ENCODE measurements around the gene CFAP97D2. TPM values are rescaled to one million over a fixed set of nuclear protein-coding genes. Genes with fewer than 3 reads are reported as not detected.

Gene CFAP97D2
- total RNA-seq, 1 donor from 2014 or later: not detected

DNA sequence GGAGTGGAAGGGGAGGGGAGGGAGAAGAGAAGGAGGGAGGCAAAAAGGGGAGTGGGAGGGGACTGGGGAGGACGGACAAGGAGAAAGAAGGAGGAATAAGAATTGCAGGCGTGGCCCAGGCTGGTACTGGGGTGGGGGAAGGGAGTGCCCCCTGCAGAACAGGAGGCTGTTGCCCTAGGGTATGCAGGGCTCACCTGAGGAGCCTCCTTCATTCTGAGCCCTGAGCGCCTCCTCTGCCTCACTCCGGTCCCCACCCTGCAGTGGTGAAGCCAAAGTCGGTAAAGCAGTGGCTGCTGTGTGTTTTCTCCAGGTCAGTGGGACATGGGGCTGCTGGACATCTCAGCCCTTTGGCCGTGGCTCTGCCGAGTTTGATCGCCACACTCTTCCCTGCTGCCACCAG lies 46.6 kb downstream of the CFAP97D2 start:
- no peak for ATAC-seq
- intact Hi-C loops (cut with DNase I): loop anchor here (1.0 to 2.0 kb wide), 2 partner anchors 274 to 409 kb away; no protein-coding TSS in a partner anchor
- no peak for DNase-seq (ENCODE audit: missing footprints)

GRCh38 chr13:114226088-114226487 lies 47.0 kb downstream of the CFAP97D2 start:
- DNase-seq (ENCODE audit: missing footprints): no peak
- ATAC-seq: no peak
- intact Hi-C loops (cut with DNase I): loop anchor here (1.0 to 2.0 kb wide), 2 partner anchors 275 to 409 kb away; no protein-coding TSS in a partner anchor

- peak; percentile 87 for DNase-seq (ENCODE audit: missing footprints)
- intact Hi-C loops (cut with DNase I): loop anchor here (1.0 to 2.0 kb wide), 2 partner anchors 276 to 410 kb away; no protein-coding TSS in a partner anchor
- peak; percentile 84 for ATAC-seq
These were observed 47.8 kb downstream of the CFAP97D2 start for GRCh38 chr13:114226699-114227323.

DNA sequence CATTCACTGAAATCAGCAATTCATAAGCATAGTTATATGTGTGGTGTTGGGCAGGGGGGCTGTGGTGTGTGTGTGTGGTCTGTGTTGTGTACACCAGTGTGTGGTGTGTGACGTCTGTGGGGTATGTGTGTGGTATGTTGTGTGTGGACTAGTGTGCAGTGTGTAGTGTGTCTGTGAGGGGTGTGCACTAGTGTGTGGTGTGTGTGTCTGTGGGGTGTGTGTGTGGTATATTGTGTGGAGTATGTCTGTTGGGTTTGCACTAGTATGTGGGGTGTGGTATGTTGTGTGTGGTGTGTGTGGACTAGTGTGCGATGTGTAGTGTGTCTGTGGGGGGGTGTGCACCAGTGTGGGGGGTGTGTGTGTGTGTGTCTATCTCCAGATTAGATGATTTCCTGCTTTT lies 48.5 kb downstream of the CFAP97D2 start:
- DNase-seq (ENCODE audit: missing footprints) (no peak), ATAC-seq (no peak)
- intact Hi-C loops (cut with DNase I): loop anchor here (2.0 kb wide), 1 partner anchor 411 kb away; no protein-coding TSS in a partner anchor

DNA sequence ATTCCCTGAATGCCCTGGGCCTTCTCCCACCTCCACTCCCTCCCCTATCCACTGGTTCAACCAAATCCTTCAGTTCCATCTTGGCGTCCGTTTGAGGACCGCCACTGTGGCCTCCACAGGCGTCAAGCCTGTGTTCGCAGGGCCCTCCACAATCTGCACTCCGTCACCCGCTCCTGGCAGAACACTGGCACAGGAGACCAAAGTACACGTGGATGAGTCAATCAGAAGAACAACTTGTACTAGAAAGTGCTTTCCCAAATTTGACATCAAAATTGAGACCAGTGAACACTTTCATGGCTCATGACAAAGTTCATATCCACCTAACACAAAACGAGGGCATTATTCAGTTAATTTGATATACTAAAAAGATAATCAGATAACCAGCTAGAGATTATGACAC lies 49.1 kb downstream of the CFAP97D2 start:
- DNase-seq (ENCODE audit: missing footprints) (no peak), ATAC-seq (peak; percentile 49)
- intact Hi-C loops (cut with DNase I): no loop called here

DNA sequence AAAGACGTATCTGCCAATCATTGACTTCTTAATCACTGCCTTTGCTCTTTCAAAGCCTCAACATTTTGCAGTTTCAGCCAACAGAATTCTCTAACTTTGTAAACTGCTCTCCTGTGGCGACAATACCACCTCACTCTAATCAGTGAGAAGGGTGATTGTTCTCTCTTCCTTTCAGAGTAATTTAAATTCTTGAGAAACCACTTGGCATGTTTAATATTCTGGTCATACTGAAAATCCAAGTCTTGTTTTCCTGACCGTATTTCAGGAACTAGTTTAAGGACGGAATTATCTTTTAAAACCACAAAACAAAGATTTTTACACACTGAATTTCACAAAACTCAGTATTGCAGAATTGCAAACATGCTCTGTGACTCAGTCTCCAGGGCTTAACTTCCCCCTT lies 50.4 kb downstream of the CFAP97D2 start:
- intact Hi-C loops (cut with DNase I): no loop called here
- ATAC-seq: no peak
- no peak for DNase-seq (ENCODE audit: missing footprints)

GRCh38 chr13:114230117-114230516 lies 51.1 kb downstream of the CFAP97D2 start:
- no peak for ATAC-seq
- intact Hi-C loops (cut with DNase I): no loop called here
- no peak for DNase-seq (ENCODE audit: missing footprints)

DNA sequence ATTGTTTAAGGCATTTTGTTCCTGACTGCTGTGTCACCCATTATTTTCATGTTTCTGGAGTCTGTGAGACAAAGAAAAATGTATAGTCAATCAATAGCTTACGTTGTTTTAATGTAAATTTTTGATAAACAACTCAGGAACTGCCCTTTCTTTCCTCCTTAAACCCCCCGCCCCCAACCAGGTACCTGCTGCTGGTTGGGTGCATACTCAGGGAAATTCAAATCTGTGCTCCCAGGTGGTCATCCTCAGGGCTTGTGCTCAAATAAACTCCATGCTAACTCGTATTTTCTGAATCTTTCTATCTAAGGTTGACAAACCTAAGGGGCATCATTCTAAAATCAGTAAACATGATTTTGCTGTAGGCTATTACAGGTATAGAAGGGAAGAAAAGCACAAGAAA lies 51.5 kb downstream of the CFAP97D2 start:
- ATAC-seq (no peak), DNase-seq (ENCODE audit: missing footprints) (no peak)
- intact Hi-C loops (cut with DNase I): no loop called here

DNA sequence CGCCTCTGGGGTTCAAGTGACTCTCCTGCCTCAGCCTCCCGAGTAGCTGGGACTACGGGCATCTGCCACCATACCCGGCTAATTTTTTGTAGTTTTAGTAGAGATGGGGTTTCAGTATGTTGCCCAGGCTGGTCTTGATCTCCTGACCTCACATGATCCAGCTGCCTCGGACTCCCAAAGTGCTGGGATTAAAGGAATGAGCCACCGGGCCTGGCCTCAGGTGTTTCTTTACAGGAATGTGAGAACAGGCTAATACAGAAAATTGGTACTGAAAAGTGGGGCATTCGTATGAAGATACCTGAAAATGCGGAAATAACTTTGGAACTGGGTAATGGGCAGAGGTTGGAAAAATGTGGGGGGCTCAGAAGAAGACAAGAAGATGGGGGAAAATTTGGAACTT lies 52.8 kb downstream of the CFAP97D2 start:
- DNase-seq (ENCODE audit: missing footprints) (no peak), ATAC-seq (no peak)
- intact Hi-C loops (cut with DNase I): no loop called here

GRCh38 chr13:114234266-114234644 lies 55.2 kb downstream of the CFAP97D2 start:
- ATAC-seq (no peak), DNase-seq (ENCODE audit: missing footprints) (no peak)
- intact Hi-C loops (cut with DNase I): loop anchor here (2.0 kb wide), 1 partner anchor 47 kb away; the partner anchor contains the start of gene UPF3A

- intact Hi-C loops (cut with DNase I): loop anchor here (2.0 kb wide), 1 partner anchor 46 kb away; the partner anchor contains the start of gene UPF3A
- ATAC-seq: peak; percentile 99
- peak; percentile 95 for DNase-seq (ENCODE audit: missing footprints)
These were observed 55.8 kb downstream of the CFAP97D2 start, which contains the start of gene CDC16 for GRCh38 chr13:114234645-114235421. Gene CDC16, plus strand, starts transcription at chr13:114234897. Its CDS starts 188 bp downstream, at chr13:114235085.

GRCh38 chr13:114235697-114236096 lies 56.6 kb downstream of the CFAP97D2 start:
- ATAC-seq: no peak
- intact Hi-C loops (cut with DNase I): loop anchor here (2.0 kb wide), 1 partner anchor 45 kb away; the partner anchor contains the start of gene UPF3A
- DNase-seq (ENCODE audit: missing footprints): no peak

GRCh38 chr13:114236227-114236626 lies 57.2 kb downstream of the CFAP97D2 start:
- intact Hi-C loops (cut with DNase I): no loop called here
- ATAC-seq: no peak
- no peak for DNase-seq (ENCODE audit: missing footprints)

- no peak for ATAC-seq
- intact Hi-C loops (cut with DNase I): no loop called here
- no peak for DNase-seq (ENCODE audit: missing footprints)
These were observed 58.5 kb downstream of the CFAP97D2 start for GRCh38 chr13:114237415-114238112.

DNA sequence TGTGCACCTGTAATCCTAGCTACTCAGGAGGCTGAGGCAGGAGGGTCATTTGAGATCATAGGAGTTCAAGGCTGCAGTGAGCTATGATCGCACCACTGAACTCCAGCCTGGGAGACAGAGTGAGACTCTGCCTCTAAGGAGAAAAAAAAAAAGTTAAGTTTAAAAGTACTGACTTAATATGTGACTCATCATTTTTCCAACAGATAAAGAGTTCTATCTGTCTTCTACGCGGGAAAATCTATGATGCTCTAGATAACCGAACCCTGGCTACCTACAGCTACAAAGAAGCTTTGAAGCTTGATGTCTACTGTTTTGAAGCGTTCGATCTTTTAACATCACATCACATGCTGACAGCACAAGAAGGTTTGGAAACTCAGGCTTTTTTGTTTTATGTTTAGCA lies 62.9 kb downstream of the CFAP97D2 start:
- intact Hi-C loops (cut with DNase I): no loop called here

GRCh38 chr13:114243971-114244370 lies 64.9 kb downstream of the CFAP97D2 start:
- no peak for ATAC-seq
- intact Hi-C loops (cut with DNase I): no loop called here
- no peak for DNase-seq (ENCODE audit: missing footprints)

More for the DNA sequence above, 62.9 kb downstream of the CFAP97D2 start:
- DNase-seq (ENCODE audit: missing footprints) (no peak), ATAC-seq (no peak)

- DNase-seq (ENCODE audit: missing footprints) (no peak), ATAC-seq (no peak)
- intact Hi-C loops (cut with DNase I): no loop called here
These were observed 65.6 kb downstream of the CFAP97D2 start for GRCh38 chr13:114244637-114245036.

- DNase-seq (ENCODE audit: missing footprints) (no peak), ATAC-seq (no peak)
- intact Hi-C loops (cut with DNase I): no loop called here
These were observed 69.0 kb downstream of the CFAP97D2 start for GRCh38 chr13:114248011-114248410.

GRCh38 chr13:114249077-114249476 lies 70.0 kb downstream of the CFAP97D2 start:
- DNase-seq (ENCODE audit: missing footprints) (no peak), ATAC-seq (no peak)
- intact Hi-C loops (cut with DNase I): no loop called here
